GM12878 (cell line): ENCODE measurements around the gene RASGRF2. TPM values are rescaled to one million over a fixed set of nuclear protein-coding genes. Genes with fewer than 3 reads are reported as not detected.
"Not testable (repeated sequence)": the region's sequence is repeated elsewhere in the genome, so short reads cannot be mapped to it uniquely, and the experiment has no call there.

ENCODE experiments used
- ATAC-seq: fragments of 200-7000 bp; cut with Tn5 transposase; 3 replicates; pipeline ENCODE4 v1.9.1; 2020; ENCODE audit warnings: mild to moderate bottlenecking, moderate library complexity
- BruUV-seq: library from RNA; stranded (reverse); fragments of 400-500 nt; replicated peaks from 2 replicates; lab custom pipeline; 2021; lab: Mats Ljungman, UMichigan
- CTCF ChIA-PET: fragments of 300-600 bp; sonication (Branson Sonifier 250); formaldehyde crosslinking; extraction: SDS; loops from one replicate; lab custom pipeline; 2021; ENCODE audit warnings: inconsistent platforms; lab: Yijun Ruan, JAX
- POLR2A ChIA-PET: fragments of 350-600 bp; formaldehyde crosslinking; extraction: SDS; loops from one replicate; lab custom pipeline; 2021; ENCODE audit warnings: inconsistent platforms; lab: Charles Lee
- RAD21 ChIA-PET: fragments of 300-600 bp; sonication (Branson Sonifier 250); formaldehyde crosslinking; loops from one replicate; lab custom pipeline; 2023; ENCODE audit warnings: antibody characterized with exemption; ENCODE audit not compliant: unreplicated experiment; lab: Charles Lee
- SMC1A ChIA-PET: fragments of 300-600 bp; sonication (Branson Sonifier 250); formaldehyde crosslinking; loops from one replicate; lab custom pipeline; 2023; ENCODE audit not compliant: unreplicated experiment, uncharacterized antibody; lab: Charles Lee
- DNase-seq: peaks from one replicate; pipeline ENCODE4 v3.0.0-alpha.2; 2011; ENCODE audit warnings: low read depth, low spot score
- FAIRE-seq: peaks from 3 replicates; lab custom pipeline; 2011; peaks lifted over from hg19 to GRCh38; lab: Jason Lieb, UNC
- H2AFZ ChIP-seq: 2 replicates; pipeline ENCODE4 v1.6.0; 2011; ENCODE audit warnings: low read depth, low read length, control low read depth; ENCODE audit not compliant: control insufficient read depth
- H3K27ac ChIP-seq: 2 replicates; pipeline ENCODE4 v1.5.1; 2011; ENCODE audit warnings: control low read depth; ENCODE audit not compliant: control insufficient read depth, insufficient read depth
- H3K27me3 ChIP-seq, 2 experiments: replicated peaks in 1 of 2; 2 replicates each; pipeline versions ENCODE4 v1.6.0 to v1.6.1; 2011; ENCODE audit warnings: low read length in 1 of 2; ENCODE audit not compliant: control insufficient read depth in 2 of 2, insufficient read depth in 2 of 2
- H3K36me3 ChIP-seq, 2 experiments: 2 replicates each; pipeline ENCODE4 v1.5.1; 2011; ENCODE audit warnings: low read length in 1 of 2; ENCODE audit not compliant: control insufficient read depth in 2 of 2, insufficient read depth in 2 of 2
- H3K4me1 ChIP-seq: 2 replicates; pipeline ENCODE4 v1.6.1; 2011; ENCODE audit warnings: mild to moderate bottlenecking, low read length, moderate library complexity, mixed read lengths; ENCODE audit not compliant: control insufficient read depth, insufficient read depth
- H3K4me2 ChIP-seq: 2 replicates; pipeline ENCODE4 v1.6.0; 2011; ENCODE audit warnings: control low read depth; ENCODE audit not compliant: control insufficient read depth, insufficient read depth
- H3K4me3 ChIP-seq: fragments of 200-600 bp; sonication (generic); 2 replicates; pipeline ENCODE4 v1.5.1; 2016
- H3K79me2 ChIP-seq: 2 replicates; pipeline ENCODE4 v1.6.0; 2011; ENCODE audit warnings: low read length; ENCODE audit not compliant: control insufficient read depth, insufficient read depth
- H3K9ac ChIP-seq: 2 replicates; pipeline ENCODE4 v1.8.0; 2011; ENCODE audit warnings: low read length, control low read depth, mixed read lengths; ENCODE audit not compliant: control insufficient read depth, insufficient read depth
- H3K9me3 ChIP-seq: replicated peaks from 3 replicates; pipeline ENCODE4 v1.5.1; 2011; ENCODE audit warnings: mild to moderate bottlenecking, low read length; ENCODE audit not compliant: control insufficient read depth, insufficient read depth
- H4K20me1 ChIP-seq: 2 replicates; pipeline ENCODE4 v1.6.0; 2011; ENCODE audit not compliant: control insufficient read depth, insufficient read depth
- WGBS: methylation state at CpG from one replicate; pipeline ENCODE4 v1.1.6; 2016; ENCODE audit warnings: low lambda C conversion rate; ENCODE audit not compliant: insufficient replicate concordance, insufficient coverage; ENCODE audit errors: missing lambda C conversion rate; 5-methylcytosine and 5-hydroxymethylcytosine counted together
- in situ Hi-C: fragments of 300-500 bp; cut with MboI; formaldehyde crosslinking; loops from 9 replicates; pipeline ENCODE4 v1.14.3; 2018; ENCODE audit warnings: mixed read lengths
- intact Hi-C: fragments of 100-400 bp; cut with micrococcal nuclease; formaldehyde crosslinking; loops from one replicate; pipeline ENCODE4 v1.14.2; 2022; ENCODE audit not compliant: unreplicated experiment
- polyA plus RNA-seq, 11 experiments: library from polyadenylated mRNA; depleted of rRNA in 4 of 11; unstranded in 6 of 11; stranded (reverse) in 5 of 11; fragments of >200 nt; fragmentation: Nextera tagmentation in 4 of 11; fragmentation: Illumina TruSeq in 1 of 11; extraction: Ambion mirVana in 4 of 11; extraction: Trizol in 1 of 11; gene quantifications; 1 replicate in 1 of 11; 2 replicates in 10 of 11; pipeline versions ENCODE4 v1.2.1 to v1.2.3, GENCODE V29; 2011 to 2016; ENCODE audit warnings: inconsistent platforms in 2 of 11, missing spikeins in 2 of 11, low read depth in 1 of 11
- small RNA-seq: library from RNA; depleted of rRNA; stranded (forward); fragments of <200 nt; gene quantifications from one replicate; pipeline ENCODE3, GENCODE V24; 2014
- total RNA-seq, 4 experiments: library from RNA; depleted of rRNA in 3 of 4; stranded (reverse); fragments of >200 nt in 3 of 4; fragmentation: Illumina TruSeq in 1 of 4; extraction: Trizol in 1 of 4; gene quantifications; 2 replicates each; pipeline versions ENCODE4 v1.2.1 to v1.2.3, GENCODE V29; 2013 to 2021
- TF ChIP-seq, protein P1 (sequence below): fragments of 450-650 bp; IDR thresholded peaks from 2 replicates; pipeline ENCODE4 v1.6.1; 2018; ENCODE audit warnings: mild to moderate bottlenecking, low read depth, moderate library complexity; ENCODE audit not compliant: partially characterized antibody

RASGRF2 gene
- total and polyA plus RNA-seq, 10 of the 15 experiments (the other 5 are each of a cell fraction or from before 2014, with no cell fraction given): 0.05 to 0.24 (median 0.07) TPM

DNA sequence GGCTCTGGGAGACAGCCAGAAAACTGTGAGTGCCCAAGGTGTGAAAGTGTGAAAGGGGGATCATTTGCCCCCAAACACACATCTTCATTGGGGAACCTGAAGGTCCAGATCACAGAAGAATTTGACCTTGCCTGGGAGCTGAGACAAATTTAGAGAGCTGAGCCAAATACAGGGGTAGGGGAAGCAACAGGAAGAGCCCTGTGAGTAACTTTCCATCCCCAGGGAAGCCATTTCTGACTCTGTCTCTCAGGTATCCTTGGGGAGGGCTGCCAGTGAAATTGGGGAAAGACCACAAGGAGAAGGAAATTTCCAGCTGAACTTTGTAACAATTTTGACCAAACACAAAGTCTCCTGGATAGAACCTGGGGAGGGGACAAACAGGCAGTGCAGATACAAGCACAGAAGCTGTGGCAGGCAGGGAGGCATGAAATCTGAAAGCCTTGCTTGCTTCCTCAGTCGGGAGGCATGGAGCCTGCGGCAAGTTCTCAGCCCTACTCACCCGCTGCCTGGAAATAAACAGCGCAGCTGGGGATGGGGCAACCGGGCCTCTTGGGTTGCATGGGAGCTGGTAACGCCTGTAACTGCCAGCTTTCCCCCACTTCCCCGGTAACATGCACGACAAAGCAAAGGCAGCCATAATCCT is 309.7 kb downstream of the RASGRF2 start (continued):
- TF ChIP-seq, protein P1, sequence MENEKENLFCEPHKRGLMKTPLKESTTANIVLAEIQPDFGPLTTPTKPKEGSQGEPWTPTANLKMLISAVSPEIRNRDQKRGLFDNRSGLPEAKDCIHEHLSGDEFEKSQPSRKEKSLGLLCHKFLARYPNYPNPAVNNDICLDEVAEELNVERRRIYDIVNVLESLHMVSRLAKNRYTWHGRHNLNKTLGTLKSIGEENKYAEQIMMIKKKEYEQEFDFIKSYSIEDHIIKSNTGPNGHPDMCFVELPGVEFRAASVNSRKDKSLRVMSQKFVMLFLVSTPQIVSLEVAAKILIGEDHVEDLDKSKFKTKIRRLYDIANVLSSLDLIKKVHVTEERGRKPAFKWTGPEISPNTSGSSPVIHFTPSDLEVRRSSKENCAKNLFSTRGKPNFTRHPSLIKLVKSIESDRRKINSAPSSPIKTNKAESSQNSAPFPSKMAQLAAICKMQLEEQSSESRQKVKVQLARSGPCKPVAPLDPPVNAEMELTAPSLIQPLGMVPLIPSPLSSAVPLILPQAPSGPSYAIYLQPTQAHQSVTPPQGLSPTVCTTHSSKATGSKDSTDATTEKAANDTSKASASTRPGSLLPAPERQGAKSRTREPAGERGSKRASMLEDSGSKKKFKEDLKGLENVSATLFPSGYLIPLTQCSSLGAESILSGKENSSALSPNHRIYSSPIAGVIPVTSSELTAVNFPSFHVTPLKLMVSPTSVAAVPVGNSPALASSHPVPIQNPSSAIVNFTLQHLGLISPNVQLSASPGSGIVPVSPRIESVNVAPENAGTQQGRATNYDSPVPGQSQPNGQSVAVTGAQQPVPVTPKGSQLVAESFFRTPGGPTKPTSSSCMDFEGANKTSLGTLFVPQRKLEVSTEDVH: no peak

DNA sequence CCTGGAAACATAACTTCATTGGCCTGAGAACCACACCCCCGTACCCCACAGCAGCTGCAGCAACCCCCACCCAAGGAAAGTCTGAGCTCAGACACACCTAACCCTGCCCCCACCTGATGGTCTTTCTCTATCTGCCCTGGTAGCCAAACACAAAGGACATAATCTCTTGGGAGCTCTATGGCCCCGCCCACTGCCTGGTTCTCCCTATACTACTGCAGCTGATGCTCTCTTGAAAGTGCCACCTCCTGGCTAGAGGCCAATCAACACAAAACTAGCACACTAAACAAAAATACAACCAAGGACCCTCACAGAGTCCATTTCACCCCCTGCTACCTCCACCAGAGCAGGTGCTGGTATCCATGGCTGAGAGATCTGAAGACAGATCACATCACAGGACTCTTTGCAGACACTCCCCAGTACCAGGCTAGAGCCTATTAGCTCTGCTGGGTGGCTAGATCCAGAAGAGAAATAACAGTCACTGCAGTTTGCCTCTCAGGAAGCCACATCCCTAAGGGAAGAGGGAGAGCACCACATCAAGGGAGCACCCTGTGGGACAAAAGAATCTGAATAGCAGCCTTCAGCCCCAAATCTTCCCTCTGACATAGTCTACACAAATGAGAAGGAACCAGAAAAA is 310.3 kb downstream of the RASGRF2 start:
- FAIRE-seq, H3K4me1 ChIP-seq, POLR2A ChIA-PET, ATAC-seq, intact Hi-C loops, BruUV-seq, H3K36me3 ChIP-seq, H3K27ac ChIP-seq, H3K4me3 ChIP-seq, H3K9me3 ChIP-seq, H3K9ac ChIP-seq, H4K20me1 ChIP-seq, H3K27me3 ChIP-seq, DNase-seq, H2AFZ ChIP-seq, RAD21 ChIA-PET, in situ Hi-C loops, H3K79me2 ChIP-seq, H3K4me2 ChIP-seq: not testable (repeated sequence)
- ChIA-PET SMC1A (interaction anchor here (0.6 to 1.0 kb wide), 2 partner anchors 15 to 67 kb away, joined by 3 read pairs; no protein-coding TSS in a partner anchor), CTCF (interaction anchor here (0.9 to 1.4 kb wide), 2 partner anchors 15 to 75 kb away, joined by 3 to 4 read pairs; no protein-coding TSS in a partner anchor)
- WGBS: 96% methylated on average over 2 of the region's 2 CpGs

Small RNA genes within 50 kb of the gene (small RNA-seq; reads per million reads assigned to genes)
- gene AC026436.1: not detected
